Stimulated activated naive CD8-positive, alpha-beta T cell treated with anti-CD3 and anti-CD28 coated beads, Interleukin-15, Interleukin-2, amounts not matched to agents 100 U/mL and 50 U/mL, for 24 hours (primary cell): ENCODE data around the gene MMP10.
A peak's percentile ranks its signal among the peaks of the same experiment; 100 is the strongest.
"Not testable (repeated sequence)": the region's sequence is repeated elsewhere in the genome, so short reads cannot be mapped to it uniquely, and the experiment has no call there.

Experiments used
- ATAC-seq: fragments of 150-1000 bp; cut with Tn5 transposase; one replicate; pipeline ENCODE4 v1.10.0; 2021
- DNase-seq: peaks from one replicate; pipeline ENCODE4 v3.0.0; 2021

The MMP10 gene

DNA sequence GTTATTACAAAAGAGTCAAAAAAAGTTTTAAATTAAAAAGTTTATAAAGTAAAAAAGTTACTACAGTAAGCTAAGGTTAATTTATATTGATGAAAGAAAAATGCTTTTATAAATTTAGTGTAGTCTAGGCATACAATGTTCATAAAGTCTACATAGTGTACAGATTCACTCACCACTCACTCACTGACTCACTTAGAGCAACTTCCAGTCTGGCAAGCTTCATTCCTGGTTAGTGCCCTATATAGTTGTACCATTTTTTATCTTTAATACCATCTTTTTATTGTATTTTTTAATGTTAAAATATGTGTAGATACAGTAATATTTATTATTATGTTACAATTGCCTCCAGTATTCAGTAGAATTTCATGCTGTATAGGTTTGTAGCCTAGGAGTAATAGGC is 2.6 kb upstream of the MMP10 start:
- ATAC-seq = no peak
- no peak for DNase-seq

DNA sequence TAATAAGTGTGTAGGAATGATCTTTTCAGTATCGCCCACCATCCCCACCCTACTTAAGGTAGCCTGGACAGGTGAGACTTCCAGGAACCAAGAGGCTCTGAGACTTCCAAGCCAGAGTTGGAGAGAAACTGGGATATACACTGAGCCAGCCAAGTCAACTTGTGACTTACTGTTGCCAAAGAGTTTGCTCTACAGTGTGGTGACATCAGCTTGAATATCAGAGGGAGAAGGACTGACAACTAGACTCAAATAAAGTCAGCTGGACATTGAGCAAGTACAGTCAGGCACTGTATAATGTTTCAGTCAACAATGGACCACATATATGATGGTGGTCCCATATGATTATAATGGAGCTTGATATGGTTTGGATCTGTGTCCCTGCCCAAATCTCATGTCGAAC is 1.2 kb upstream of the MMP10 start:
- no peak for ATAC-seq
- no peak for DNase-seq

DNA sequence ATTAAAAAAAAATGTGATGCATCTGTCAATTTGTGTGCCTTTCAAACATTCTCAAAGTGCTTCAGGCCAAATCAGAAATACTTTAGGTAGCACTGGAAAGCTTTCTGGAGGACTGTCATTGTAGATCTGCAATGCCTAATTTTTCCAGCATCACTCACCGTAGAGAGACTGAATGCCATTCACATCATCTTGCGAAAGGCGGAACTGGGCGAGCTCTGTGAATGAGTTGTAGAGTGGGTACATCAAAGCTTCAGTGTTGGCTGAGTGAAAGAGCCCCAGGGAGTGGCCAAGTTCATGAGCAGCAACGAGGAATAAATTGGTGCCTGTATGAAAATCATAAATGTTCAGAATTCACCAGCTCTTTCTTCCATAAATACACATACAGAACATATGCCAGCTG is 4.0 kb downstream of the MMP10 start:
- no peak for DNase-seq
- ATAC-seq = no peak

DNA sequence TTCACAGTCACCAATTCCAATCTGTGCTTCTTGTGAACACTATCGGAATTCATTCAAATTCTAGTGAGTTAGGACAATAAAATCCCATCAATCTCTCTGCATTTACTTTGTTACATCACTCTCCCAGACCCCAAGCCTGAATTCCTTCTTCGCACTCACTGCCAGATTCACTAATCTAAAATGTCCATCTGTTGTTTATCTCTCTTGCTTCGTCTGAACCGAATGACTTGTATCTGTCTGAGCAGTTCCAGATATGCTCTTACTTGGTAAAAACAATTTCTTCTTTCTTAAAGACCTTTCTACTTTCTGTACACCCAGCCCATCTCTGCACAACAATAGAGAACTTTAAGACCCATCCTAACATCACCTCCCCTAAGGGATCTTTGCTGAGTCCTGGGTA is 7.0 kb downstream of the MMP10 start:
- DNase-seq (no peak), ATAC-seq (no peak)

DNA sequence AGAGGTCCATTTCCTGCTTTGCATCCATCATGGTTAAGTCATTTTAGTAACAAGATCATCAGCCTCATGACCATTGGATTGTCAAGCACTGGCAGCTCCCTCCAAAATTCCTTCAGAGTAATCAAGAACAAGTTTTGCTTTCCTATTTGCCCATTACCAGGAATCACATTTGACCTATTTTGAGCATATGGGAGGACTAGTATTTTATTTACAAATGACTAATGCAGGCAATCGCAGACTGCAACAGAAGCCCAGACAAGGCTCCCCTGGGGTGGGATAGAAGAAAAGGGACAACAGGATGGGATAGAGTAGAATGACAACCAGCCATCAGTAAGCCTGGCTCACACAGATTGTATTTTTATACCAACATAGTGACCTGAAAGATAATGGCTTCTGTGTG is 9.1 kb downstream of the MMP10 start:
- no peak for DNase-seq
- ATAC-seq = no peak

DNA sequence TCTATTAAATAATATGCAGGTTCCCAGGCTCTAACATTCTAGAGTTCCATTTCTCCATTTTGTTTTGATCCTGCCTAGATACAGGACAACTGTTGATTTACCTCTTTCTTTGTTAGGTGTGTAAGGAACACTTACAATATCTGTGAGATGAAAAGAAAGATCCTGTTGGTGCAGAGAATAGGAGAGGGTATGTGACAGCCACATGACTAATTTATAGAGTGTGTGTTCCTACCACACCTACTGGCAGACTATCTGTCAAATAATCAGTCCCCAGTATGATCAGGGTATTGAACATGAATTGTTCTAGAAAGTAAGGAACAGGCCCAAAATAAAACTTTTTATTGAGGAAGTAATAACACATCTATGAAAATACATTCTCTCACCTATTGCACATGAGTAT is 10.2 kb downstream of the MMP10 start:
- no peak for ATAC-seq
- no peak for DNase-seq

DNA sequence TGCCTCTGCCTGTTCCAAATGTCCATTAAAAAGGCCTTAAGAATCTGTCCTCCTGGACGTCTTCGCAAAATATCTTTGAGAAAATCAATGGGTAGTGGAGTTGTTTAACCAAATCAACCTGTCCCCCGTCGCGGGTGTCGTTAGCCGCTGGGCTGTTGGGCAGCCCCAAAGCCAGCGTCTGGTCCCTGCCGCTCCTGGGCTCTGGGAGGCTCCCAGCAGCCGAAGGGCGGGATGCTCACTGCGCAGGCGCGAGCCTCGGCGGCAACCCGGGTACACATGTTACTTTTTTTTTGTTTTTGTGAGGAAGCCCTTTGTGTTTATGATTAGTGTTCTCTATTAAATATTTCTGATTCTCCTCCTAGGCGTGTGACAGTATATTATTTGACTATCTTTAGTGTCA is 12.6 kb downstream of the MMP10 start:
- DNase-seq = no peak
- ATAC-seq = no peak

DNA sequence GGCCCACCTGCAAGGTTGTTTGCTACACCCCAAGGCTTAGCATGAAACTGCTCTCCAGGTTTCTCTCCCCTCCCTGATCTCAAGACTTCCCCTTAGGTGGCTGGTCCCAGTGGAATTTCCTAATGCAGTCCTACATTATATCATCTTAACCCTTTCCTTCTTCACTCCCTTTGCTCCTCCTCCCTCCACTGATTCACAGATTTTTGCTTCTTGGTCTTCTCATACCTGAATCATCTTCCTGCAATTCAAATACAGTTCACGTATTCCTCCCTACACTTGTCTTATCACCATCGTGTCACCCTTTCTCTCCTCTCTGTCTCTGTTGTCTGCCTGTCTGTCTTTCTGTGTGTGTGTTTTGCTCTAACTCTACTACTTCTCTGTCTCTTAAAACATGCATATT is 17.0 kb downstream of the MMP10 start:
- DNase-seq (no peak), ATAC-seq (no peak)

DNA sequence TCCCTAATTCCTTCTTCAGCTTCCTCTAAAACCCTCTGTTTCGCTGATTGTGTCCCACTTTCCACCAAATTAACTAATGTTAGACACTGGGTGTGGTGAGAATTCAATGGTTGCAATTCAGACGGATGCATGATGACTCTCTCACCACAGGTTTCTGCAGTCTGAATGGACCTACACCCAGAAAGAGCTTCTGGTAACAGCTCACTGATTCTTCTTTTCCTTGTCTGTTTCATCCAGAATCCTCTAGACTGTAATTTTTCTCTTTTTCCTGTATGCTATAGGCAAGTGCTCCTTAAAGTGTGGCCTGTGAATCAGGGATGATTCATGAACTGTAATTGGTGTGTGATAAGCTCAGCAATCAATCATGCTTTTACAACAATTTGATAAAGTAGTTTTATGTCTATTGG is 18.1 kb downstream of the MMP10 start:
- ATAC-seq = no peak
- no peak for DNase-seq

DNA sequence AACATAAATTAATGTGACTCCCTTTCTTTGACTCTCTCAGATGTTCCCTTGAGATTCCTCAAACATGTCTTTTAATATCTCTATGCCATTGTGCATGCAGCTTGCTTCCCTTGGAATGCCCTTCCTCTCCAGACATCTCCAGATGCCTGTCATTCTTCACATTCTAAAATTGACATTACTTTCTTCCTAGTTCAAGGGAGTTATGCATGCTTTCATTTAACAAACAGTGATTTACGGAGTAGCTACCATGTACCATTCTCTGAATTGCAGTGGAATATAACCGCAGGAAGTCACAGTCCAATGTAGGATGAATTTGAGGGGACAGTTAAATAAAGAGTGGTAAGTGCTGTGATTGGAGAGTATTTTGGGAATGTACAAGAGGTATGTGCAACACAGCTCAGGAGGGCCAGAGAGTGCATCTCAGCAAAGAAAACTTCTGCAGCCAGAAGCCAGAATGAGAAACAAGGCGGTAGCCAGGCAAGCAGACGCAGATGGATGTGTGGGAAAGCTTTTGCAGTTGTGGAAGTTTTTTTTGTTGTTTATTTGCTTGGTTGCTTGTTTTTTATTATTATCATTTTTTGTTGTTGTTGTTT is 18.7 kb downstream of the MMP10 start:
- ATAC-seq (no peak), DNase-seq (no peak)

DNA sequence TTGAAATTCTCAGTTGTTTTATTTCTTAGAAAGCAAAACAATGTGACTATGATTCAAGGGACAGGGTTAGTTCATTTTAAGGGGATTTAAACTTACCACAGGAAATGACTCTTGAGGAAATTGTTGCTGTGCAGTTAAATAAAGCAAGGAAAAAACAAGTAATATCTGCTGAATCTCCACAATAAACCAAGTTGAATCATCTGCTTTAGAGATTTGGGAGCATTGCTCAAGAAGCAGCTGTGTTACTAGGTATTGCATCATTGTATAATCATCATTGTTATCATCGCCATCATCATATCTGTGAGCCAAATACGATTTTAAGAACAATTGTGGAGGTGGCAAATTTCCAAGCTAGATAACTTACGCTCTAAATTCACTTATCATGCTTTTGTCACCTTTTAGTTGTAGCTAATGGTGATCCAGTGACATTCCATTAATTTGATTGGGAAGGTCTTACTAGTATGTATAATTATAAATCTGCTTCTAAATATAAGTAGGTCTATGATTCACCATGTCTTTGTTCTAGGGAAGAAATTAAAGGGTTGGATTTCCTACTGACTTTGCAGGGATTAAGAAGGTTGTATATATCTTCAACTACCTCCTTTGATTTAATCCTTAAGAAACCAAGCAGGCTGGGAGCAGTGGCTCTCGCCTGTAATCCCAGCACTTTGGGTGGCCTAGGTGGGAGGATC is 19.9 kb downstream of the MMP10 start:
- no peak for DNase-seq
- peak; percentile 32 for ATAC-seq

DNA sequence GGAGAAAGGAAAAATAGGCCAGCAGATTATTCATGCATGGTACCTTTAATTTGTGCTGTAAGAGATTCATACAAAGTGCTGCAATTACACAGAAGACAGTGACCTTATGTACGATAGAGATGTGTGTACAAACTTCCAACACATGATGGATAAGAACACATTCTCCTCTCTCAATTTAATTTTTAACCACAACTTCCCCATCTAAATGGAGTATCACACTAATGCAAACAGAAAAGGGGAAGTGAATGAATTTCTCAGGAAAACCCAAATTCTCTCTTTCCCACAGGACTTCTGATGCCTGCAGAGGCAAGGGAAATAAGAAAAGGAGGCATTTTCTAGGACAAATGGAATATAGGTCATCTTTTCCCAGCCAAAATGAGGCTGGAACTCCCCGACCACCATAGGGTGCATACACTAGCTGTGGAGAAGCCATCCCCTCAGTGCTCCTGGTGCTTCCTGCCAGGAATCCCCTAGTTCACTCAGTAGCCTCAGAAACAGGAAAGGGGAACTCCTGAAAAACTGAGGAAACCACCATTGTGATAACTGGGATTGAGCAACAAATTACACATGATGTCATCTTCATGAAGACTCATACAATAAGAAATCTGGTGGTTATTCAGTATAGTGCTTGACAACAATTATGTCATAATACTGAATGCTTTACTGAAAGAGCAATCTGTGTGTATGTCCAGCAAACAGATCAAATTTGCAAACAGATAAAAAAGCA is 22.4 kb downstream of the MMP10 start:
- ATAC-seq = no peak

DNA sequence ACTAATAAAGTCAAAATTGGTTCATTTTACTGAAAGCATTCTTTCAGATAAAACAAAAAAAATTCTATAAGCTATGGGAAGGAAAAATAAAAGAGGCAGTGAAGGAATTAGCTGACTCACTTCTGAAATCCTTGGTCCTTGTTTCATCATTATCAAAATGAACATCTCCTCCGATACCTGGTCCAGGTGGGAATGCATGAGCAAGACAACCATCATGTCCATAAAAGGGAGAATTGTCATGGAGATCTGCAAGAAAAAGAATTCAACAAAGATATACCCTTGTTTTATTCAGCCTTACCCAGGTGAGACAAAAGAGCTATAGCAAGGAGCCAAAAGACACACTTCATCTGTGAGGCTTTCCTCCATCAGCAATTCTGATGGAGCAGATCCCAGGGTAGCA is 27.2 kb downstream of the MMP10 start:
- no peak for ATAC-seq
- DNase-seq = no peak

More for the DNA sequence above, 22.4 kb downstream of the MMP10 start:
- no peak for DNase-seq

DNA sequence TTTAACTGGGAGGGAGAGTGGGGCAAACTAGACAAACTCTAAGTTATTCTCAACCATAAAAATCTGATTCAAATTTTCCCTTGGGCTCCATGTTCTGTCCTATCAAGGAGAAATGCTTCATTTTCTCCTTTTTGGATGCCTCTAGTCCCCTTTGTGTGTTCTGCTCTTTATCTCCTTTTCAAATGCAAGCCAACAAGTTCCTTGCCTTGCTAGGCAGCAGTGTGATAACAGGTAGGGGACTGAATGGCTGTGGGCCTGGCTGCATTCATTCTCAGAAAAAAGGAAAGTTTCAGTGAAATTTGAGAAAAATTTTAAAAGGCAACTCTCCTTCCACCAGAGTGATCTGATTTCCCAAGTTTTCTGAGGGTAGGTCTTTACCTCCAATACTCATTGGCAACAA is 28.8 kb downstream of the MMP10 start:
- DNase-seq (no peak), ATAC-seq (no peak)

DNA sequence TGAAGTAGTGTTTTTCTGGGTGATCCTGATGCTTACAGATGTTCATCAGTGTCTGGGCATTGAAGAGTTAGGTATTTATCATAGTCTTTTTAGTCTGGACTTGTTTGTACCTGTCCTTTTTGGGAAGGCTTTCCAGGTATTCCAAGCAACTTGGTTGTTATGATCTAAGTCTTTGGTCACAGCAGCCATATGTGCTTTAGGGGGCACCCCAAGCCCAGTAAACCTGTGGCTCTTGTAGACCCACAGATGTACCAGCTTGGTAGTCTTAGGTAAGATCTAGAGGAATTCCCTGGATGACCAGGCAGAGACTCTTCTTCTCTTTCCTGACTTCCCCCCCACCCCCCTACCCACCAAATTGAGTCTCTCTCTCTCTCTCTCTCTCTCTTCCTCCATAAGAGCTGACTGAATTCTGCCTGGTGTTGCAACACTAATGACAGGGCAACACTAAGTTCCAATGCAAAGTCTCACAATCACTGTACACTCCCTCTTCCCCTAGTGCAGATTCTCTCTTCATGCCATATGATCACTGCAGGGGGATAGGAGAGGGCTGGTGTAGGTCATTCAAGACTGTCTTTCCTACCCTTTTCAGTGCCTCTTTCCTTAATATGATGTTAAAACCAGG is 31.2 kb downstream of the MMP10 start:
- DNase-seq (no peak), ATAC-seq (no peak)

DNA sequence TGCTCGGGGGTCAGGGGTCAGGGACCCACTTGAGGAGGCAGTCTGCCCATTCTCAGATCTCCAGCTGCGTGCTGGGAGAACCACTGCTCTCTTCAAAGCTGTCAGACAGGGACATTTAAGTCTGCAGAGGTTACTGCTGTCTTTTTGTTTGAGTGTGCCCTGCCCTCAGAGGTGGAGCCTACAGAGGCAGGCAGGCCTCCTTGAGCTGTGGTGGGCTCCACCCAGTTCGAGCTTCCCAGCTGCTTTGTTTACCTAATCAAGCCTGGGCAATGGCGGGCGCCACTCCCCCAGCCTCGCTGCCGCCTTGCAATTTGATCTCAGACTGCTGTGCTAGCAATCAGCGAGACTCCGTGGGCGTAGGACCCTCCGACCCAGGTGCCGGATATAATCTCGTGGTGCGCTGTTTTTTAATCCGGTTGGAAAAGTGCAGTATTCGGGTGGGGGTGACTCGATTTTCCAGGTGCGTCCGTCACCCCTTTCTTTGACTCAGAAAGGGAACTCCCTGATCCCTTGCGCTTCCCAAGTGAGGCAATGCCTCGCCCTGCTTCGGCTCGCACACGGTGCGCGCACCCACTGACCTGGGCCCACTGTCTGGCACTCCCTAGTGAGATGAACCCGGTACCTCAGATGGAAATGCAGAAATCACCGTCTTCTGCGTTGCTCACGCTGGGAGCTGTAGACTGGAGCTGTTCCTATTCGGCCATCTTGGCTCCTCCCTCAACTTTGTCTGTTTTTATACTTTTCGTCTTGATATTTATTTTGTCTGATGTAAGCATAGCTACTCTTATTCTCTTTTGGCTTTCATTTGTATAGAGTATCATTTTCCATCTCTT is 33.5 kb downstream of the MMP10 start:
- ATAC-seq, DNase-seq: not testable (repeated sequence)

DNA sequence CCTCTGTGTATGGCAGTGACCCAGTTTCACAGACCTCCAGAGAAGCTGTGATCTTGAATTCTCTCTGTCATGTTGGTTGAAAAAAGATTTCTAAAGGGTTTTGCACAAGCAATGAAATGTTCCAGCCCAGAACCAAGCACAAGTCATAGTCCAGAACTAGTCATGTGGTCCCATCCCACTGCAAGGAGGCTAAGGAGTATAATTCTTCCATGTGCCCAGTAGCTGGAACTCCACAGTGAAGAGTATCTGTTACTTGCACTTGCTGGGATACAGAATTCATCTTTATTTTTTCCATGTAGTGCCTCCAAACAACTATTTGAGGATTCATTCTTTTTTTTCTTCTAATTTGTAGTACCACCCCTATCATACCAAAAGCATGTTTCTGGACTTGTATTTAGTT is 45.8 kb downstream of the MMP10 start:
- no peak for DNase-seq
- ATAC-seq = no peak

DNA sequence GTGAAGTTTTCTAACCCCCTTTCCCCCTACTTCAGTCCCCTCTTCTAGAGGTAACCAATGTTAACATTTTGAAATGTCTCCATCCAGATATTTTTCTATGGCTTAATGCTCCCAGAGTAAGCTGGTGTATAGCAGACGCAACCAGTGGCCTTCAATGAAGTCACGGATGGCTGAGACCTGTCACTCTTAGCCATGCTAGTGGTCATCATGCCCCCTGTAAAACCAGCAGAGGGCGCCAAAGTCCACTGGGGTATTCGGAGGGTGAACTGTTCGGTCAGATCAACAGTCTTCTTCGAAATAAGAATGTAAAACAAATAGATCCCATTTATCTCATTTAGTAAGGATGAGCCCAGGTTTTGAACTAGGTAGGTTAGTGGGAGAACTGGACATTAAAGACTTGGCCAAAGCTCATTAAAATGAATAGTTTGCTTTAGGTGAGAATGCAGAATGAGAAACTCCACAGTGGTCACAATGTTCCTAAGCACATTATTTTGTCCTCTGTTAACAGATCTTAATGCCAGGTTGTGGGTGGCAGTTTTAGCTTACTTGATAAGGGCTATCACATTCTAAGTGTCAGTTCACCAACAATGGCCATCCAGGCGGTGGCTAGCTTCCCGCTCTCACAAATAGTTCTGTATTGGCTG is 47.1 kb downstream of the MMP10 start:
- peak; percentile 73 for ATAC-seq

DNA sequence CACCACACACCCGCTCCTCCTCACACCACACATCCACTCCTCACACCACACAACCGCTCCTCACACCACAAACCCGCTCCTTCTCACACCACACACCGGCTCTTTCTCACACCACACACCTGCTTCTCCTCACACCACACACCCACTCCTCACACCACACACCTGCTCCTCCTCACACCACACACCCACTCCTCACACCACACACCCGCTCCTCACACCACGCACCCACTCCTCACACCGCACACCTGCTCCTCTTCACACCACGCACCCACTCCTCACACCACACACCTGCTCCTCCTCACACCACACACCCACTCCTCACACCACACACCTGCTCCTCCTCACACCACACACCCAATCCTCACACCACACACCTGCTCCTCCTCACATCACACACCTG is 49.5 kb downstream of the MMP10 start:
- not testable (repeated sequence) for ATAC-seq, DNase-seq

More for the DNA sequence above, 47.1 kb downstream of the MMP10 start:
- DNase-seq = peak; percentile 74

DNA sequence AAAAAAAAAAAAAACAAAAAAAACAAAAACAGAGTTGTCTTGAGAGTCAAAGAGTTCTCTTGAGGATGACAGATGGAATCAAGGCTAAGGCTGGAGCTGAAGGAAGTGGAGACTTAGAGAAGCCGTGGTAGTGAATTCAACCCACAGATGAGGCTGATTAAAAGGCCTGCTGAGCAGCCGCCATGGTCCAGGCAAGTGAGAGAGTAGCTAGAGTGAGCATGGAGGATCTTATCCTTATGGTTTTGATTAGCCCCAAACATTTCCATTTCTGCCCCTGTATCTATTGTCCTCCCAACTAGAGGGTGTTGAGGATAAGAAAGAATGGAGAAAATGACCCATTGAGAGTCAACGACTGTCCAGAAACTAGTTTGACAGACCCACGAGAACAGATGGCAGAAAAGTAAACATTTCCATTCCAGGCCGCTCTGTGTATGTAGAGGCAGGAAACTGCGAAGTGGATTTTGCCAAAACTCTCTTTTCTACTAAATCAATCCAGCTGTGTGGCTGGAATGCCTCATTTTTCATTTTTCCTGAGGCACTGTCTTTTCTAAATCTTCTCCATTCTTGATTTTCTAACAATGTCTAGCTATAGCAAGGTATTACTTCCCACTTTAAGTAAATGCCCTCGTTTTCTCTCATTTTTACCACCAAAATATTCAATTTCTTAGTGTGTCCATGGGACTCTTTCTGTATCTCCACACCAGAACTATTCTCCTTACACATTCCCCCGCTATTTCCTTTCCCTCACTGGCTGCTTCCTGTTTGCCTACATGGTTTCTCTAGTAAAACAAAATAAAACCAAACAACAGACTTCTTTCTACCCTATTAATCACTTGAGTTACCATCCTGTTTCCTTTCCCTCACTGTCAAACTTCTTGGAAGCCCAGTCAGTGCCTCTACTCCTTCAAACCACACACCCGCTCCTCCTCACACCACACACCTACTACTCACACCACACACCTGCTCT is 50.3 kb downstream of the MMP10 start:
- ATAC-seq (no peak), DNase-seq (no peak)

DNA sequence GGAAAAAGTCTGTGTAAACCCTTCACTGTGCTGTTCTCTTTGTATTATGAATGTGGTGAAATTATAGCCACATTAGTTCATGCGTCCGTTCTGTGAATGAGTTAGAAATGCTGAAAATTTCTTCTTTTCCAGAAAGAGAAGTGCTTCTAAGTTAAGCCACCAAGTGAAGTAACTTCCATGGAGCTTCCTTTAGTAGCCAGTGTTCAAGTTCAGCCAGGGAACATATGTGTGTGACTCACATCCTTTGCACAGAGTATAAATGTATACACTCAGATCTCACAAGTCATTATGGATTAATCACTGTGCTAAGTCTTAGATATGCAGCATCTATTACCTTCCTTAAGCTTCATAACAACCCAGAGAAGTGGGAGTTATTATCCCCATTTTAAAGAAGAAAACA is 52.5 kb downstream of the MMP10 start:
- DNase-seq = no peak
- ATAC-seq = no peak
